ENCODE measurements around the gene SRGAP3. TPM values are rescaled to one million over a fixed set of nuclear protein-coding genes. Genes with fewer than 3 reads are reported as not detected.

SRGAP3 gene
- total RNA-seq, 1 donor from 2014 or later, result 21.4 TPM

GRCh38 chr3:9146367-9147071 is 102.9 kb downstream of the SRGAP3 start:
- Mint-ChIP-seq H3K27me3 (peaks cover 5% of the 10 kb centered on the region), H3K36me3 (ENCODE audit: insufficient read depth) (peaks cover 17% of the 10 kb centered on the region), H3K27ac (no peak overlapping the region), H3K4me1 (ENCODE audit: low read depth) (peaks cover 7% of the 10 kb centered on the region), H3K9me3 (ENCODE audit: low read depth) (peaks cover 24% of the 10 kb centered on the region), H3K4me3 (ENCODE audit: low read depth) (no peak overlapping the region)
- no peak for DNase-seq (ENCODE audit: low spot score, unreplicated experiment)
- TF ChIP-seq CTCF (IDR thresholded peaks at IDR 0.05; ENCODE audit: unreplicated experiment), result no peak

- Mint-ChIP-seq H3K4me3 (ENCODE audit: low read depth) (no peak overlapping the region), H3K27ac (no peak overlapping the region), H3K36me3 (ENCODE audit: insufficient read depth) (peaks cover 7% of the 10 kb centered on the region), H3K9me3 (ENCODE audit: low read depth) (peaks cover 16% of the 10 kb centered on the region), H3K4me1 (ENCODE audit: low read depth) (peaks cover 8% of the 10 kb centered on the region), H3K27me3 (peaks cover 5% of the 10 kb centered on the region)
- DNase-seq (ENCODE audit: low spot score, unreplicated experiment), result no peak
- no peak for TF ChIP-seq CTCF (IDR thresholded peaks at IDR 0.05; ENCODE audit: unreplicated experiment)
These were observed 106.3 kb downstream of the SRGAP3 start for GRCh38 chr3:9143184-9143583.

- H3K36me3 Mint-ChIP-seq (ENCODE audit: insufficient read depth), result peaks cover 7% of the 10 kb centered on the region
- peaks cover 12% of the 10 kb centered on the region for H3K27me3 Mint-ChIP-seq
- no peak overlapping the region for H3K4me3 Mint-ChIP-seq (ENCODE audit: low read depth)
- H3K9me3 Mint-ChIP-seq (ENCODE audit: low read depth), result peaks cover 16% of the 10 kb centered on the region
- H3K4me1 Mint-ChIP-seq (ENCODE audit: low read depth), result peaks cover 8% of the 10 kb centered on the region
- TF ChIP-seq CTCF (IDR thresholded peaks at IDR 0.05; ENCODE audit: unreplicated experiment), result no peak
- H3K27ac Mint-ChIP-seq, result no peak overlapping the region
- no peak for DNase-seq (ENCODE audit: low spot score, unreplicated experiment)
These were observed 107.1 kb downstream of the SRGAP3 start for GRCh38 chr3:9142362-9142761.

- Mint-ChIP-seq H3K27me3 (peaks cover 17% of the 10 kb centered on the region), H3K4me1 (ENCODE audit: low read depth) (peaks cover 8% of the 10 kb centered on the region), H3K36me3 (ENCODE audit: insufficient read depth) (peaks cover 7% of the 10 kb centered on the region), H3K27ac (no peak overlapping the region), H3K9me3 (ENCODE audit: low read depth) (peaks cover 16% of the 10 kb centered on the region), H3K4me3 (ENCODE audit: low read depth) (no peak overlapping the region)
- DNase-seq (ENCODE audit: low spot score, unreplicated experiment), result no peak
- no peak for TF ChIP-seq CTCF (IDR thresholded peaks at IDR 0.05; ENCODE audit: unreplicated experiment)
These were observed 107.5 kb downstream of the SRGAP3 start for GRCh38 chr3:9141928-9142289.

- Mint-ChIP-seq H3K36me3 (ENCODE audit: insufficient read depth) (peaks cover 2% of the 10 kb centered on the region), H3K9me3 (ENCODE audit: low read depth) (peaks cover 10% of the 10 kb centered on the region), H3K4me3 (ENCODE audit: low read depth) (no peak overlapping the region), H3K4me1 (ENCODE audit: low read depth) (peaks cover 9% of the 10 kb centered on the region), H3K27me3 (peaks cover 23% of the 10 kb centered on the region), H3K27ac (no peak overlapping the region)
- no peak for DNase-seq (ENCODE audit: low spot score, unreplicated experiment)
- no peak for TF ChIP-seq CTCF (IDR thresholded peaks at IDR 0.05; ENCODE audit: unreplicated experiment)
These were observed 110.1 kb downstream of the SRGAP3 start for GRCh38 chr3:9139366-9139765.
